Smooth muscle cell (in vitro differentiated cells): ENCODE results near the gene PEX10. TPM values are rescaled to one million over a fixed set of nuclear protein-coding genes. Genes with fewer than 3 reads are reported as not detected.

ENCODE experiments used
- DNase-seq: peaks from one replicate; lab custom pipeline; 2025; ENCODE audit not compliant: unreplicated experiment; lab: John Stamatoyannopoulos, UW
- H2AFZ ChIP-seq: fragments of 200-600 bp; sonication (generic); 2 replicates; pipeline ENCODE4 v1.6.0; 2016; ENCODE audit warnings: antibody characterized with exemption, low read depth, mild to moderate bottlenecking
- H3F3A ChIP-seq: fragments of 200-600 bp; sonication (generic); 2 replicates; pipeline ENCODE4 v1.6.0; 2017; ENCODE audit warnings: antibody characterized with exemption, low read depth
- H3K27ac ChIP-seq: fragments of 200-600 bp; sonication (generic); 2 replicates; pipeline ENCODE4 v1.5.1; 2016; ENCODE audit warnings: low read depth, mild to moderate bottlenecking
- H3K27me3 ChIP-seq: fragments of 200-600 bp; sonication (generic); 2 replicates; pipeline ENCODE4 v1.6.1; 2016; ENCODE audit warnings: low read depth, mild to moderate bottlenecking
- H3K36me3 ChIP-seq: fragments of 200-600 bp; sonication (generic); 2 replicates; pipeline ENCODE4 v1.5.1; 2016; ENCODE audit warnings: low read depth
- H3K4me1 ChIP-seq: fragments of 200-600 bp; sonication (generic); 2 replicates; pipeline ENCODE4 v1.5.1; 2016; ENCODE audit warnings: low read depth
- H3K4me2 ChIP-seq: fragments of 200-600 bp; sonication (generic); 2 replicates; pipeline ENCODE4 v1.6.0; 2016; ENCODE audit warnings: mild to moderate bottlenecking
- H3K4me3 ChIP-seq: fragments of 200-600 bp; sonication (generic); 2 replicates; pipeline ENCODE4 v1.5.1; 2016; ENCODE audit warnings: mild to moderate bottlenecking
- H3K79me2 ChIP-seq: fragments of 200-600 bp; sonication (generic); 2 replicates; pipeline ENCODE4 v1.6.0; 2016; ENCODE audit warnings: low read depth, mild to moderate bottlenecking
- H3K9ac ChIP-seq: fragments of 200-600 bp; sonication (generic); 2 replicates; pipeline ENCODE4 v1.6.0; 2016; ENCODE audit warnings: low read depth
- H3K9me3 ChIP-seq: fragments of 200-600 bp; sonication (generic); replicated peaks from 2 replicates; pipeline ENCODE4 v1.5.1; 2016; ENCODE audit warnings: low read depth
- H4K20me1 ChIP-seq: fragments of 200-600 bp; sonication (generic); 2 replicates; pipeline ENCODE4 v1.6.0; 2016; ENCODE audit warnings: low read depth
- WGBS: methylation state at CpG from one replicate; pipeline ENCODE4 v1.1.7; 2016; ENCODE audit warnings: low lambda C conversion rate; 5-methylcytosine and 5-hydroxymethylcytosine counted together
- polyA plus RNA-seq: library from polyadenylated mRNA; unstranded; fragments of >200 nt; fragmentation: Nextera tagmentation; extraction: Ambion mirVana; gene quantifications from 2 replicates; pipeline ENCODE4 v1.2.1, GENCODE V29; 2016
- total RNA-seq: library from RNA; depleted of rRNA; stranded (reverse); fragments of >200 nt; gene quantifications from 2 replicates; pipeline ENCODE4 v1.2.3, GENCODE V29; 2014
- TF ChIP-seq, protein P1 (sequence below): fragments of 200-600 bp; sonication (generic); IDR thresholded peaks from 2 replicates; pipeline ENCODE4 v1.5.1; 2017; ENCODE audit warnings: borderline replicate concordance, mild to moderate bottlenecking, antibody characterized with exemption; ENCODE audit not compliant: insufficient read depth, poor library complexity, severe bottlenecking

The PEX10 gene
- total and polyA plus RNA-seq, 2 experiments from 2014 or later = 14.0 to 20.3 TPM

DNA sequence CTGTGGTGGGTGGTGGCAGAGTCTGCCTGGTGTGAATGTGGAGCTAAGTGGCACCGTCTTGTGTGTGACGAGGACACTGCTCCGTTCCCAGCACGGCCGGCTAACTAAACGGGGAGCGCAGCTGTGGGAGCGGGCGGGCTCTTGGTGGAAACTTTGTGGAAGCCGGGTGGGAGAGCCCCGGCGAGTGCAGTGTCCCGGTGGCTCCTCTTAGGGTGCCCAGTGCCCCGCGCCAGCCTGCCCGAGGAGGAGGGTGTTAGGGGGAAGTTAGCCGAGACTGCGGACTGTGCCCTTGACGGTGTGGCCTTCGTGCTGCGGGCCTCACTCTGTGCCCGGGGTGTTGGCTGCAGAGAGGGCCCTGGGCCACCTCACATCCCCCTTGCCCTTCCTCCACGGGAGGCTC lies 9.9 kb downstream of the PEX10 start:
- Histone ChIP-seq H3K4me3 (no peak overlapping the region), H3K27me3 (no peaks in the 10 kb centered on the region), H4K20me1 (peaks cover 54% of the 10 kb centered on the region), H3K9me3 (no peaks in the 10 kb centered on the region), H3K27ac (no peak overlapping the region), H3K4me1 (no peaks in the 10 kb centered on the region), H3K79me2 (peaks cover 18% of the 10 kb centered on the region), H3F3A (peaks cover 15% of the 10 kb centered on the region), H2AFZ (no peak overlapping the region), H3K36me3 (peaks cover 6% of the 10 kb centered on the region), H3K9ac (no peak overlapping the region), H3K4me2 (no peak overlapping the region)
- DNase-seq = no peak
- TF ChIP-seq, protein P1, sequence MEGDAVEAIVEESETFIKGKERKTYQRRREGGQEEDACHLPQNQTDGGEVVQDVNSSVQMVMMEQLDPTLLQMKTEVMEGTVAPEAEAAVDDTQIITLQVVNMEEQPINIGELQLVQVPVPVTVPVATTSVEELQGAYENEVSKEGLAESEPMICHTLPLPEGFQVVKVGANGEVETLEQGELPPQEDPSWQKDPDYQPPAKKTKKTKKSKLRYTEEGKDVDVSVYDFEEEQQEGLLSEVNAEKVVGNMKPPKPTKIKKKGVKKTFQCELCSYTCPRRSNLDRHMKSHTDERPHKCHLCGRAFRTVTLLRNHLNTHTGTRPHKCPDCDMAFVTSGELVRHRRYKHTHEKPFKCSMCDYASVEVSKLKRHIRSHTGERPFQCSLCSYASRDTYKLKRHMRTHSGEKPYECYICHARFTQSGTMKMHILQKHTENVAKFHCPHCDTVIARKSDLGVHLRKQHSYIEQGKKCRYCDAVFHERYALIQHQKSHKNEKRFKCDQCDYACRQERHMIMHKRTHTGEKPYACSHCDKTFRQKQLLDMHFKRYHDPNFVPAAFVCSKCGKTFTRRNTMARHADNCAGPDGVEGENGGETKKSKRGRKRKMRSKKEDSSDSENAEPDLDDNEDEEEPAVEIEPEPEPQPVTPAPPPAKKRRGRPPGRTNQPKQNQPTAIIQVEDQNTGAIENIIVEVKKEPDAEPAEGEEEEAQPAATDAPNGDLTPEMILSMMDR = no peak
- WGBS = 98% methylated on average over 23 of the region's 23 CpGs

GRCh38 chr1:2400950-2401649 lies 11.3 kb downstream of the PEX10 start:
- no peak overlapping the region for H3K27ac ChIP-seq
- DNase-seq = no peak
- peaks cover 6% of the 10 kb centered on the region for H3K36me3 ChIP-seq
- no peak overlapping the region for H3K4me3 ChIP-seq
- no peak overlapping the region for H3K9ac ChIP-seq
- H3K9me3 ChIP-seq = no peaks in the 10 kb centered on the region
- peaks cover 28% of the 10 kb centered on the region for H3K79me2 ChIP-seq
- peaks cover 59% of the 10 kb centered on the region for H4K20me1 ChIP-seq
- H3K4me1 ChIP-seq = no peaks in the 10 kb centered on the region
- WGBS = 93% methylated on average over 14 of the region's 14 CpGs
- no peak overlapping the region for H2AFZ ChIP-seq
- no peak overlapping the region for H3K4me2 ChIP-seq
- peaks cover 16% of the 10 kb centered on the region for H3F3A ChIP-seq
- TF ChIP-seq, protein P1 = no peak
- H3K27me3 ChIP-seq = no peaks in the 10 kb centered on the region

GRCh38 chr1:2400576-2400909 lies 11.8 kb downstream of the PEX10 start:
- Histone ChIP-seq H3F3A (peaks cover 13% of the 10 kb centered on the region), H3K27ac (no peak overlapping the region), H3K4me2 (no peak overlapping the region), H3K4me1 (no peaks in the 10 kb centered on the region), H3K9me3 (no peaks in the 10 kb centered on the region), H3K79me2 (peaks cover 34% of the 10 kb centered on the region), H2AFZ (no peak overlapping the region), H4K20me1 (peaks cover 55% of the 10 kb centered on the region), H3K36me3 (peaks cover 6% of the 10 kb centered on the region), H3K27me3 (no peaks in the 10 kb centered on the region), H3K4me3 (no peak overlapping the region), H3K9ac (no peak overlapping the region)
- DNase-seq = no peak
- 93% methylated on average over 10 of the region's 10 CpGs for WGBS
- TF ChIP-seq, protein P1 = no peak
